GM21515 (cell line): ENCODE data around the gene OVOL1.

Source experiments
- ATAC-seq: cut with Tn5 transposase; IDR thresholded peaks from one replicate; pipeline ENCODE4 v1.9.1; 2021; ENCODE audit not compliant: unreplicated experiment

OVOL1 gene

DNA sequence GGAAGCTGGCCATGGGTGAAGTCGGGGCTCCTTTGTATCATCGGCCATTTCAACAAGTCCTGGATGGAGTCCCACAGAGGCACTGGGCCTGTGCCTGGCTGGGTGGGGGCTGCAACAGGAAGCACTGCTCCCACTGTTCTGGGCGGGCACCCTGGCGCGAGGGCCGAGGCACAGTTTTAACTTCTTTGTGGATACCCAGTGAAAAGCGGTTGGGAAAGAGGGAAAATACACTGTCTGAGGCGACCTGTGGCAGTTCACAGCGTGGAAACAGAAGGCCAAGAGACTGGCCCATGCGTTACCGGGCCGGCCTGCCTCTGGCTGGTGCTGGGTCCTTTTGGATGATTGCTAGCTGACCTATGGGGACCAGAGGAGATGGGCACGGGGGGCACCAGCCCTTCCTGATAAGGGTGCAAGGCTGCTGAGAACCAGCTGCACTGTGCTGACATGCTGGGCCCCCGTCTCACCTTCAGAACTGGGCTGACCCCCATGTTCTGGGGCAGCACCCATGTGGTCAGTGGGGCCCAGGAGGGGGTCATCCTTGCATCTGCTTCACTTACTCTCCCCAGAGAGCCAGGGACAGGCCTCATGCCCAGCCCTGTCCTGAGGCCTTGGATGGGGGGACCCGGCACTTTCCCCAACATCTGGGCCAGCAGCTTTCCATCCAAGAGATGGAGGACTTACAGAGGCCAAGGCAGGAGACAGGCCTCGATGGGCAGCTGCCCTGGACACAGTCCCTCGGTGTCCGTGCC is 4.2 kb downstream of the OVOL1 start:
- no peak for ATAC-seq

DNA sequence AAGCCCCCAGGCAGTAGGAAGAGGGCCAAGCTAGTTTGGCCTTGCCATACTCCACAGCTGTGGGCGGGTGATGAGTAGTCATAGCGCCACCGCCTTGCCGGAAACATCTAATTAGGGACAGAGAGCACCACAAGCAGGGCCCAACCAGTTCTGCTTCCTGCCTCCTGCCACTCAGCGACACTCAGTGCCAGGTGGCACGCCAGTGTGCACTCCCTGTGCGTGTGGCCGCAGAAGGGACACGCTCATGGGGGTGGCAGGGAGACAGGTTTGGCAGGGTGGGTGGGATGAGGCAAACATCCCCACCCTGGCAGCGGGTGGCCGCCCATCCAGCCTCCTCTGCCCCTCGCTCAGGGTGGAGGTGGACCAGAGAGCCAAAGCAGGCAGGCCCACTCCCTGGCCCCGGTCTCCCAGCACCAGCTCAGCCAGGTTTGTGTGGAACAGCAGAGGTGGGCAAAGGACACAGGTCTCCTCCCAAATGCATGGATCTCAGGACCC is 4.9 kb downstream of the OVOL1 start:
- peak; percentile 66 for ATAC-seq

DNA sequence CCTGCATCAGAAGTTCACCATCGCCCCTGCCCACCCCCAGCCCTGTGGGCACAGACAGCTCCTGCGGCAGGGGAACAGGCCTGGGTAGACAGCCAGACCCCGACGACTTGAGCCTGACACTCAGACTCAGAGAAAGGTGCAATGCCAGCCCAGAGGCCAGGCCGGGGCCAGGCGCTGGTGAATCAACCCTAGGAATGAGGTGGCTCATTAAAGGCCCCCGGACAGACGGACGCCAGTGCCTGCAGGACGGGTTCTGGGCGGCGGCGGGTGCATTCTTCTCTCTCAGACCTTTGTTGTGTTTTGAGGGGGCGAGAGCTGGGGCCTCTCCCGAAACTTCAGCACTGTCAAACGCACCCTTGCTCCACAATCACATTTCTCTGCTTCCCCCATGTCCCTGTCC is 5.6 kb downstream of the OVOL1 start:
- no peak for ATAC-seq

DNA sequence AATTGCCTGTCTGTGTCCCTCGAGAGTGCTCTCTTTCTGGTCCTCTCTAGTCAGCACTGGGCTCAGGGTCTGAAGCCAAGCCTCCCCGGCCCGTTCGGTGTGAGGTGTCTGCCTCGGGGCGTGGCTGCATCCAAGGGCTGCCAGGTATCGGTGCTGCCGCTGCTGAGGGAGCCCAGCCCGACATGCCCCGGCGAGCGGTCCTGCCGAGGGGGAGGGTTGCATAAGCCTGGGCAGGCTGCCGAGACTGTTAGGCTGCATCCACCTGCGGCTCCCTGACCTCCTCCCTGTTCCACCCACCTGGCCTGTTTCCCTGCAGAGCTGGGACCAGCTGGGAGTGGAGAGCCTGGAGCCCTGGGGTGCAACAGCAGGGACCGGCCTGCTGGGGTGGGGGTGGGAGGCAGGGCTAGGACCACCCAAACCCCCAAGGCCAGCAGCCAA is 6.3 kb downstream of the OVOL1 start:
- no peak for ATAC-seq

DNA sequence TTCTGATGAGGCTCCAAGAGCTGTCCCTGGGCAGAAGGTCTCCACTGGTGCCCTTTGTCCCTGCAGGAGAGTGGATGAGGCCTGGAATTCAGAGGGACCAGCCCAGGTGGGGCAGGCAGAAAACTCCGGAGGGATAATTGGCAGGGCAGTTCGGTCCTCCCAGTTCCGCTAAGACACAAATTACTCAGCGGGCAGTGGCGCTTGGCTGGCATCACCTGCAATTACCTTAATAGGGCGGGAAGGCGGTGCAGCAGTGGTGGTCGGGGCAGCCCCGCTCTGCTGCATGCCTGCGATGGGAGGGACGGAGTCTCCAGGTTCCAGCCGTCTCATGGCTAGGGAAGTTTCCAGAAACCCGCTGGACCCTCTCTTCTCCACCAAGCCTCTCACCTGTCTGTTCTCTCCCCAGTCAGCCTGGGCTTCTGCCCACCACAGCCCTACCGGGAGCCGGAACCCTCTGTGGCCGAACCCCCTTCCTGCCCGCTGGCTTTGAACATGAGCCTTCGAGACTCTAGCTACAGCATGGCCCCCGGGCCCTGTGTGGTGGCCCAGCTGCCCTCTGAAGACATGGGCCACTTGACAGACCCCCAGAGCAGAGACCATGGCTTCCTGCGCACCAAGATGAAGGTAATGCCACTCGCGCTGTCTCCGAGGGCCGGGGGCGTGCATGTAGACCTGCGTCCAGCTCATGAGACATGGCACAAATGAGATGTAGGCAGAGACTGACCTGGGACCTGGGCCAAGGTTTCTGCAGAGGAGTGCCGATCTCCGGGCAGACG is 7.0 kb downstream of the OVOL1 start:
- ATAC-seq, result no peak

DNA sequence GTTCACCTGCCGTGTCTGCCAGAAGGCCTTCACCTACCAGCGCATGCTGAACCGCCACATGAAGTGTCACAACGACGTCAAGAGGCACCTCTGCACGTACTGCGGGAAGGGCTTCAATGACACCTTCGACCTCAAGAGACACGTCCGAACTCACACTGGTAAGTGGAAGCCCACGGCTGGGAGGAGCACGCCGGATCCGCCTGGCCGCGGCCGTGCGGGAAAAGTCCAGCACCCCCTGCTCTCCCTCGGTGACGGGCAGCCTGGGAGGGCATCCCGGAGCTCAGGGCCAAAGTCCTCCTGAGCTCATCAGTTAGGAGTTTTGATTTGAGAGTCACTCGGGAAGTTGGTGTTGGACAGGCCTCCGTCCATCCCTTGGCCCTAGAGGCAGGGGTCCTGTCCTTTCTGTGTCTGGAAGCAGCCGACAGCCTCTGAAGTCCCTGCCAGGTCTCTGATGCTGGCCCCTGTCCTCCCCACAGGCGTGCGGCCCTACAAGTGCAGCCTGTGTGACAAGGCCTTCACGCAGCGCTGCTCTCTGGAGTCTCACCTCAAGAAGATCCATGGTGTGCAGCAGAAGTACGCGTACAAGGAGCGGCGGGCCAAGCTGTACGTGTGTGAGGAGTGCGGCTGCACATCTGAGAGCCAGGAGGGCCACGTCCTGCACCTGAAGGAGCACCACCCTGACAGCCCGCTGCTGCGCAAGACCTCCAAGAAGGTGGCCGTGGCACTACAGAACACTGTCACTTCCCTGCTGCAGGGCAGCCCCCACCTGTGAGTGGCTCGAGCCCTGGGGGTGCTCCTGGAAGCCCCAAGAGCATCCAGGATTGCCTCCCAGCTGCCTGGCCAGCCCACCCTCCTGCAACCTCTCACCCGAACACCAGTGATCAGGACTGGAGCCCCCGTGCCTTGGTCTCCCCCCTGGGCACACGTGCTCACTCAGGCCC is 8.0 kb downstream of the OVOL1 start:
- no peak for ATAC-seq

DNA sequence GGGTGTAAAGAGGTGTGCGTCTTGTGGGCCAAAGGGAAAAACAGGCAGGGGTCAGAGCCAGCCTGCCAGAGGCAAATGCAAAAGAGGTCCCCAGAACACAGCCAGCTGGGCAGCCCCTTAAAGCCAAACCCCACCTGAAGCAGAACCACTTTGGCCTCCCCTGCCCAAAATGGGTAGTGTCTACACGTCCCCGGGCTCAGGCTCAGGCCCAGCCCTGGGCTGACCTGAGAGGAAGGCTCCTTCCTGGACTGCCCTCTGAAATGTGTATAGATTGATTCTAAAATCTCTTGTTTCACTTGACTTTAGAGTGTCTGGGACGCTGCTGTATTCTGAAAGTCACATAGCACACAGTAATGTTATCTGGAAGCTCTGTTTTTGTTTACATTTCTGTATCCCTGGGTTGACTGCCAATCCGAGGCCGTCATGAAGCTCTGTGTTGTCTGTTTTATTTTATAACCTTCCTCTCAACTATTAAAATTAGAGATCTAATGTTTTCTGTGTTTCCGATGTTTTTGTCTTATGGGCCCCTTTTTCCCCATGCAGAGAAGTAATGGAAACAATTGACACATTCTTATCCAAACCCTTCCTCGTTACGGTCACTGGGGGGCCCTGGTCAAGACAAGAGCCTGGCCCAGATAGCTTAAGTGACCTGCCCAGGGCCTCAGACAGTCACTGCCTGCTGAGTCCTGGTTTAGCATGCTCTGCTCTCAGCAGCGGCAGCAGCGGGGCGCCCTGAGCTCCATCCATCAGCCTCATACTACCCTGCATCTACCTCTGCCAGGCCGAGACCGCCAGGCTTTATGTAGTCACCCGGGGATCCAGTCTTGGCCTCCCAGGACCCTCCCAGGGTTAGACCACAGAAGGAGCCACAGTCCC is 10.1 kb downstream of the OVOL1 start:
- no peak for ATAC-seq

DNA sequence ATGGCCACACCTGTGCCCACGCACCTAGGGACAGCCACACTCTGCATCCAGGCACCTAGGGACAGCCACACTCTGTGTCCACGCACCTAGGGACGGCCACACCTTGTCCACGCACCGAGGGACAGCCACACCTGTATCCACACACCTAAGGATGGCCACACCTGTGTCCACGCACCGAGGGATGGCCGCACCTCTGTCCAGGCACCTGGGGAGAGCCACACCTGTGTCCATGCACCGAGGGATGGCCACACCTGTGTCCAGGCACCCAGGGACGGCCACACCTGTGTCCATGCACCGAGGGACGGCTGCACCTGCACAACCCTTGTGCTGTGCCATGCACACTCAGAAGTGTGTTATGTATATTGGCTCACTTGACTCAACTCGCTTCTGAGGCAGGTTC is 10.8 kb downstream of the OVOL1 start:
- ATAC-seq, result no peak

DNA sequence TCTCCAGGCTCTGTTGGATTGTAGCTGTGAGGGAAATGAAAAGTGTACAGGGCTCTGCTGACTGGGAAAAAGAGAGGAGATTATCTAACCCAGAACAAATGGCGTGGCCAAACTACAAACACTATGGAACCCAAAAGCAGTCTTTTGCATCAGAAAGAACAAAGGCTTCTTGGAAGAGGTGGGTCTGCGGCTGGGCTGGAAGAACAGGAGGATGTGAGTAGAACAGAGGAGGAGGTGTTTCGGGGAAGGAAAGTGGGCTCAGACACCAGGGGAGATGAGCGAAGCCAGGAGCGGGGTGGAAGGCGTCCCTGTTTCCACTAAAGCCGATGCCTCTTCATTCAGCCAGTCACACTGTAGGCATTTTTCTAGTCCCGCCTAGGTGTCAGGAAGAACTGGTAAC is 12.0 kb downstream of the OVOL1 start:
- ATAC-seq, result no peak

DNA sequence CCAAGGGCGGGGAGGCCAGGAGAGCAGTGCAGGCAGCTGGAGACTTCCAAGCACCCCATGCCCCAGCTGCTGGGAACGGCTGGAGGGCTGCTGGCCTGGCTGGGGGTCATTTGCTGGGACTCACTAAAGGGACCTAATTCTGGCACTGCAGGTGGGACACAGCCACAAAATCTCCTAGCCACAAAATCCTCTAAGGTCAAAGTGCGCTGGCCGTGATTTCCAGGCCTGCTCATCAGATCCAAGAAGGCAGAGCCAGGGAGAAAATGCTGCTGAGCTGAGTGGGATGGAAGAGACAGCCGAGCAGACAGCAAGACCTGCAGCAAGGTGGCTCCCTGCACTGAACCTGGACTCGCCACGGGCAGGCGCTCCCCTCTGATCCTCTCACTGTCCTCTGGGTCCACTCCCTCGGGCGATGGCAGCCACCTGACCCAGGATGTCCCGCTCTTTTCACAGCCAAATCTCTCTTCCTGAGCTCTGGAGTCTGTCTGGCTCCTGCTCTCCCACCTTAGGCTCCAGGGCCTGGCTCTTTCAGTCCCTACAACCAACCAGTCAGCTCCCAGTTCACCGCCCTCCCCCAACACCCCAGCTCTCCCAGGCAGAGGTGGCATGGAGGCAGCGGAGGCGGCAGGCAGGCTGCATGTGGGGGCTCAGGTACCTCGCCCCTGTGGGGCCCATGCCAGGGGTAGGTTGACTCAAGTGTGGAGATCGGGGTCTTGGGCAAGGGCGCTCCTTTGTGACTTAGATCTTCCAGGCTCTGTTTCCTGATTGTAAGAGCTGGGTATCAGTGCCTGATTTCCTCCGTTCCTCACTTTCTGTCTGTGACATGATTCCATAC is 14.5 kb downstream of the OVOL1 start:
- no peak for ATAC-seq

DNA sequence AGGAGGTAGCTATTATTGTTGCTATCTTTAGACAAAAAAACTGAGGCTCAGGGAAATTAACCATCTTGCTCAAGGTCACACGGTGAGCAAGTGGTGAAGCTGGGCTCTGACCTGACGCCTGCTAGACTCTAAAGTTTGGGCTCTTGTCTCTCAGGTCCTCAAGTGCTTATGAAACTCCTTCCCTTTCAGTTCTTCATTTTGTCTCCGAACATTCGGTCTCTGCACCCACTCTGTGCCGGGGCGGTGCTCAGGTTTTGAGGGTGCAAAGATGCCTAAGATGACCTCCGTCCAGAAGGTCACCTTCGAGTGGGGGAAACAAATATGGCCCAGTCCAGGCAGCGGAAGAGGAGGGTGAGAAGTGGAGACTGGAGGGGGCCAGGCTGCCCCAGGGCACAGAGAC is 16.0 kb downstream of the OVOL1 start:
- ATAC-seq, result peak; percentile 86

DNA sequence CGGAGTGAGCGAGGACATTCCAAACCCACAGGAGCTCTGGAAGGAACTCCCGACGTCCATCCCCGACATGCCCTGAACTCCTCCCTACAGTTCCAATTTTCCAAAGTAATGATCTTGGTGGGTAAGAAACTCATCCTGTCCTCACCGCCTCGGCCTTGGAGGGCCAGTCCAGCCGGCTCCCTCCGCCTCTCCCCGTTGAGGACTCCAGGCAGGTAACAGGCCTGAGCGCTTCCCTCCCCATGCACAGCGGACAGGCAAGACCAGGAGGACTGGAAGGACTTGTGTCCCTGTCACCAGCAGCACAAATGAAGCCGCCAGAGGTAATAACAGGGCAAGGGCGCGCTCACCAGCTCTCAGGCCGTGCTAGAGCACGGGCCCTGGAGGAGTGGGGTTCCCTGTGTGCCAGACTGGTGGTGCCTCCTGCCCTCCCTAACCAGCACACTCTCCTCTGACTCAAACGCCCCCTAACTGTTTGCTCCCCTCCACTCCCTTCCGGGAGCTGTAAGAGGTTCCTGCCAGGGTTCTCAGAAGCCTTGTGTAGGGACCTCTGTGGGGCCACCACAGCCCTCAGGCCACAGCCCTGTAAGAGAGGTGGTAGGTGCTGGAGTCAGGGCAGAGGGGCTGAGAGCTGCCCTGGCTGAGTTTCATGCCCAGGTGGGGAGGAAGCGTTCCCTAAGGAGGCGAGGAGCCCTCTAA is 17.1 kb downstream of the OVOL1 start:
- ATAC-seq, result no peak

DNA sequence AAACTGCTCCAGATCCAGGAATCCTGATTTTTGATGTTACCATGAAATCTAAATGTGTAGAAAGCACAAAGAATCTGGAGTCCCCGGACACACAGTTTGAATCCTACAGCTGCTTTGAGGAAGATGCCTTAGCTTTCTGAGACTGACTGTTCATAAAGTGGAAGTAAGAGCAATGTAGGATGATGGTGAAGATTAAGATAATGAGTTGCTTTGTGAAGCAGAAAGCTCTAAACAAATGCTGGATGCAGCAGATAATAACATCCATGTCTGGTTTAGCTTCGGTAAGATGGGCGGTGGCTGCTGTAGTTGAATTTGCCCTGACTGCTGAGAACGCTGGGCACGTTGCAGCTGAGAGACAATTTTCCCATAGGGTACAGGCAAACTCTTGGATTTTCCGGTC is 20.1 kb downstream of the OVOL1 start:
- no peak for ATAC-seq

DNA sequence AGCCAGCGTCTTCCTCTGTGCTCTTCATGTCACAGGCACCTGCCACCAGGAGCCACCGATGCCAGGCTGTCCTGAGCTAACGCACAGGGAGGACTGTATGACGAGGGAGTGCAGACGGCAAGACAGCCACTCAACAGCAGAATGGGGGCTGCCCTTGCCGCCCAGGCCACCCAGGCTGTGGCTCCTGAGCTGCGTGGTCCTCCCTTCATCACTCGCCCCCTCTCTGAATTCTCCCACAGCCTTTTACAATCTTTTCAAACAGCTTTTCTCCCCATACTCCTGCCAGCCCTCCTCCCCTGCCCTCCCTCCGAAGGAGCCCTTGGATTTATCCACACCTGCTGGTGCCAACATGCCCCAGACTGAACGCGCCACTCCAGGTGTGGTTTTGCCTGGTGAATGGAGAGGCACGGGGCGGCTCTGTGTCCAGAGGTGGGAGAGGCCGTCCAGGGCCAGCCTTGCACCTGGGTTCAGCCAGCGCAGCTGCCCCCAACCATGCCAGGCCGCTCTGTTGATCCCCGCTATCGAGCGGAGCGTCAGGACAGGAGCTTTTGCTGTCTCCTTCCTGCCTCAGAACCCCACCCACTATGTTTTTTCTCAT is 22.0 kb downstream of the OVOL1 start:
- ATAC-seq, result no peak

DNA sequence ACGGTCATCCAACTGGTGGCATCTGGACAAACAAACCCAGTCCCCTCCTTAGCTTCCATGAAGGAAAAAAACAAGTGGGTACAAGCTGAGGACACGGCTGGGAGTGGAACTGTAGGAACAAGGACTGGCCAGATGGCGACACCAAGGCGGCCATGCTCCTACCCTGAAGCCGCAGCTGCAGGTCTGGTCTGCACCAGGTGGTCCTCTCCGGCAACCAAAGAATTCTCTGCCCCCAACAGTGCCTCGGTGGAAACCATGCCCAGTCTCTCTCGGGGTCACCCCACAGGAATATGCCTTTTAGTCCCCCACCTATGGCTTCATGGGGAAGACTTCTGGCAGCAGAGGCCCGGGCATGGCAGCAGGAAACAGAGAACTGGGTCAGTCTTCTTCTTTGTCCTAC is 22.6 kb downstream of the OVOL1 start:
- ATAC-seq, result no peak

DNA sequence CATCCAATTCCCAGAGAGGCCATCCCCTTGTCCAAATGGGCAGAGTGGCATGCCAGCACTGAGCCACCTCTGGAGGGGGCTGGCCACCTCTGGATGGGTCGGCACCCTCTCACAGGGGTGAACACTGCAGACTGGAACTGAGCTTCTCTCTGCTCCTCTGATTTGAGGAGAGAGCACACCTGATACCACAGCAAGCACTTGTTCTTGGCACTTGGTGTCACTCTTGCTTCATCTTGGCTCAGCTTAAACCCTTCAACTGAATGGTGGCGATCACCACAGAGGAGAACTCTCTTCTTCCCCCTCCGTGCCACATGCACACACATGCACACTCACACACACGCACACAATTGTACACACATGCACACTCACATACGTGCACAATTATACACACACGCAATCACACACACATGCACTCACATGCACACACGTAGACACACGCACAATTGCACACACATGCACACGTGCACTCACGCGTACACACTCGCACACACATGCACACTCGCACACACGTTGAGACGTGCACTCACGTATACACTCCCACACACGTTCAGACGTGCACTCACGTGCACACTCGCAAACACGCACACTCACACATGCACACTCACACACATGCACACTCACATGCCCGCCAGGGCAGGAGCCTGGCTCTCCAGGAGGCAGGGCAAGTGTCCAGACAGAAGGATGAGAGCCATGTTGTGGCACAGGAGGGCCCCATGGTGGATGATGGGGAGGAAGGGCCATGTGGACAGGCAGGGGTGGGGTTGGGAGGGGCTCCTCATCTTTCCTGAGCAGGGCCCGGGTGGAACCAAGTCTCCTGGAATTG is 23.4 kb downstream of the OVOL1 start:
- ATAC-seq, result no peak

DNA sequence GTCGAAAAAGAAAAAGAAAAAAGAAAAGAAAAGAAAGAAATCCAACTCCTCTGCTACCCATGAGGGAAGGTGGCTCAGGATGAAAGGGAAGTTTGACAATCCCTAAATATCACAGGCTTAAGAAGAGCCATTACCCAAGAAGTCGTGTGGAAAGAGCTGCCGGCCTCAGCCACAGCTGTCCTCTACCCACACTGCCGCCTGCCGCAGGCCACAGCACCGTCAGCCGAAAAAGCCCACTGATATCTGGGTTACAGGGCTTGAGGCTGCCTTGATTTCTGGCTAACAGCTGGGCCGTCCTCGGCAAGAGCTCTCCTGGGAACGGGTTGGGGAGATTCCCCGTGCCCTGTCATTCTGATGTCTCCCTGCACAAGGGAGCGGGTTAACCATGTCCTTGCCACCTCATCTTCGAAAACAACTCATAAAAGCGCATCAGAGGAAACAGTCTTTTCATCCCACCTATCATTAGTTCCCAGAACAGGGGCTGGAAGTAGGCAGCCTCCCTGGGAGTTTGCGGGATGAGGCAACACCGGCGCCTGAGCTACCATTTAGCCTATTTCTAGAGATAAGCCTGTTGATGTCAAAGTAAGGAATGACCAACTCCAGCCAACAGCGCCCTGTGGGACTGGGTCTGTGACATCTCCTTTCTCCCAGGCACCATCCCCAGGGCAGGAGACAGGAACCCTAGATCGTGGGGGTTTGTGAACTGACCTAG is 25.1 kb downstream of the OVOL1 start:
- ATAC-seq, result no peak
